ENCODE data around the gene TMEM86B.
"Not testable (repeated sequence)": the region's sequence is repeated elsewhere in the genome, so short reads cannot be mapped to it uniquely, and the experiment has no call there.

Gene TMEM86B

DNA sequence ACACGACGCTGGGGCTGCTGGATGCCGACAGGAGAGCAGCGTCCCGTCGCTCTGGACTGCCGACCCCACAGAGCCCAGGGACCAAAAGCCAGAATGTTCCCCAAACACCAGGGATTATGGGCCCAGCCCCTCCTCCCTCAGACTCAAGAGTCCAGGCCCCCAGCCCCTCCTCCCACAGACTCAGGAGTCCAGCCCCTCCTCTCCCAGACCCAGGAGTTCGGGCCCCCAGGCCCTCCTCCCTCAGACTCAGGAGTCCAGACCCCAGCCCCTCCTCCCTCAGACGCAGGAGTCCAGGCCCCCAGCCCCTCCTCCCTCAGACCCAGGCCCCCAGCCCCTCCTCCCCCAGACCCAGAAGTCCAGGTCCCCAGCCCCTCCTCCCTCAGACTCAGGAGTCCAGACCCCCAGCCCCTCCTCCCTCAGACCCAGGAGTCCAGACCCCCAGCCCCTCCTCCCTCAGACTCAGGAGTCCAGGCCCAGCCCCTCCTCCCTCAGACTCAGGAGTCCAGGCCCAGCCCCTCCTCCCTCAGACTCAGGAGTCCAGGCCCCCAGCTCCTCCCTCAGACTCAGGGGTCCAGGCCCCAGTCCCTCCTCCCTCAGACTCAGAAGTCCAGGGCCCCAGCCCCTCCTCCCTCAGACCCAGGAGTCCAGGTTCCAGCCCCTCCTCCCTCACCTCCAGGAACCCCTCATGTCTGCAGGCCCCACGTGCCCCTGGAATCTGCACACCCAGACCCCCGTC, 3.7 kb downstream of the TMEM86B start:
- Histone ChIP-seq H3K4me1 (ENCODE audit: control insufficient read depth in 1 of 2, insufficient read depth in 2 of 2, low read length in 2 of 2) (peaks cover 0 to 16% of the 10 kb centered on the region in 2 donors), H3K36me3 (ENCODE audit: control insufficient read depth in 1 of 2, insufficient read depth in 2 of 2, low read length in 2 of 2) (peaks cover 4 to 36% of the 10 kb centered on the region in 2 donors)
- H3K27ac ChIP-seq (ENCODE audit: low read length); H3K9me3 ChIP-seq (ENCODE audit: control insufficient read depth in 1 of 2, low read length in 2 of 2); H3K4me3 ChIP-seq (ENCODE audit: low read depth in 1 of 2, low read length in 2 of 2); H3K27me3 ChIP-seq (ENCODE audit: low read depth, low read length): not testable (repeated sequence)

DNA sequence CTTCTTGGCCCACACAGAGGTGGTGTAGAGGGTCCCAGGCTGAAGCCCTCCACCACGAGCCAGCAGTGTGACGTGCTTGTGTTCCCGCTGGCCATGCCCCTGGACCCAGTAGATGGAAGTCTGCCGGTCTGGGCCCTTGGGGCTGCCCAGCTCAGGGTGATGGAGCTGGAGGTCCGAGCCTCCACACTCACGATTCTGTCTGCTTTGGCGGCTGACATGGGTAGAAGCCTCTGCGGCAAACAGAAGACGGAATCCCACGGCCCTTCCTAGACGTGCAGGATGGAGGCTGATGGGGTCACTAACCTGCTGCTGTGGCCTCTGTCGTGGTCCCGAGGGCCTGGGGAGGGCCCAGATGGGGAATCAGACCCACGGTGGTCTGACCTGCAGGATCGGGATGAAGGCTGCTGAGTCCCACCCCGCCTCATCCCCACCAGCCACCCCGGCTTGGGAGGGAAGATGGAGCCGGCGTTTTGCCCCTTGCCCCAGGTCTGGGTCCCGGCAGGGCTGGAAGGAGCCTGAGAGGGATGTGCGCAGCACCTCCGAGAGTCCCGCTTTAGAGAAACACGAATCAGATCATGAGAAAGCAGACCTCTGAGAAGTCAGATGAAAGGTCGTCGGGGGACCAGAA, 4.4 kb downstream of the TMEM86B start:
- Histone ChIP-seq H3K27me3 (ENCODE audit: low read depth, low read length) (no peaks in the 10 kb centered on the region), H3K9me3 (ENCODE audit: control insufficient read depth in 1 of 2, low read length in 2 of 2) (peaks cover 0 to 3% of the 10 kb centered on the region in 2 donors), H3K27ac (ENCODE audit: low read length) (no peak overlapping the region), H3K36me3 (ENCODE audit: control insufficient read depth in 1 of 2, insufficient read depth in 2 of 2, low read length in 2 of 2) (peaks cover 4 to 29% of the 10 kb centered on the region in 2 donors), H3K4me1 (ENCODE audit: control insufficient read depth in 1 of 2, insufficient read depth in 2 of 2, low read length in 2 of 2) (peaks cover 0 to 16% of the 10 kb centered on the region in 2 donors), H3K4me3 (ENCODE audit: low read depth in 1 of 2, low read length in 2 of 2) (no peak overlapping the region)

DNA sequence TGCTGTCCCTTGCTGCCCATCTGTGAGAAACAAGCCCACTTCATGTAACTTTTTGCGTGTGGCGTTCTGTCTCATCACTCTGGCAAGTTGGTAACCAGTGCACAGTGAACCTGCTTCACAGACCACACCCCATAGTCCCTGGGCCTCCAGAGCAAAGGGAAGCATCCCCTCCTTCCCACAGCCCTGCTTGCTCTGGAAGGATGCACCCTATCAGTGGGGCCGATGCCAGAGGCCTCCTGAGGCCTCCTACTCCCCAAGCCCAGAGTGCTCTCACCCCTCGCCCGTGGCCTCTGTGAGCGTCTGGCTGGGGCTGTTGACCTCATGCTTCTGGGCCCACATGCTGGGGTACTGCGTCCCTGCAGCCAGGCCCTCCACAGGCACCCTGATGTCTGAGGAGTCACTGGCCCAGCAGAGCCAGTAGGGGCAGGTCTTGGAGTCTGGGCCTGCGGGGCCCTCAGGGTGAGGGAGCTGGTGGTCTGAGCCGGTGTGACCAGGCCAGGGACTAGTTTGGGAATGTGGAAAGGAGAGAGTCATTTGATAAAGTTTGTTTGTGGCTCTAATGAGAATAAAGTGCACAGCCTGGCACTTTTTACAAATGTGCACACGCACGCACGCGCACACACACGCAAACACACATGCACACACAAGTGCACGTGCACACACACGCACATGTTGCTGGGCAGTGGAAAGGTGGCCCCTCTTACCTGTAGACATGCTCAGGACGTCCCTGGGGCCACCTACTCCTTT, 5.1 kb downstream of the TMEM86B start:
- H3K4me1 ChIP-seq (ENCODE audit: control insufficient read depth in 1 of 2, insufficient read depth in 2 of 2, low read length in 2 of 2), result peaks cover 0 to 10% of the 10 kb centered on the region in 2 donors
- H3K36me3 ChIP-seq (ENCODE audit: control insufficient read depth in 1 of 2, insufficient read depth in 2 of 2, low read length in 2 of 2), result peaks cover 4 to 26% of the 10 kb centered on the region in 2 donors
- peaks cover 0 to 3% of the 10 kb centered on the region in 2 donors for H3K9me3 ChIP-seq (ENCODE audit: control insufficient read depth in 1 of 2, low read length in 2 of 2)
- H3K27ac ChIP-seq (ENCODE audit: low read length), result no peak overlapping the region
- H3K4me3 ChIP-seq (ENCODE audit: low read depth in 1 of 2, low read length in 2 of 2), result no peak overlapping the region
- H3K27me3 ChIP-seq (ENCODE audit: low read depth, low read length), result no peaks in the 10 kb centered on the region

DNA sequence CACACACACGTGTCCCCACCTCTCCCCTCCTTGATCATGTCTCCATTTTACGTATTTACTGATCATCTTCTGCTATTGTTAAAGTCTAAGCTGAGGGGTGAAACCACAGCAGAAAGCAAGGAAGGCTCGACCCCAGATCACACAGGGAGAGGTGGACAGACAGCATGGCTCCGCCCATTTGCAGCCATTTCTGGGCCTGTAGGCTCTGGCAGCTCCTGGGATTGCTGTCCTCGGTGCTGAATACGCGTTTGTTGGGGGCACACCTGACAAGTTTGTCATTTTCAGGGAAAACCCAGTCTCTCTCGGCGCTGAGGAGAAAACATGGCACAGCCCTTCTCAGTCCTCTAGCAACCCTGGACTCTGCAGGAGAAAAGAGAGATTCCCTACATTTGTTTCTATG, 8.0 kb downstream of the TMEM86B start:
- peaks cover 0 to 3% of the 10 kb centered on the region in 2 donors for H3K9me3 ChIP-seq (ENCODE audit: control insufficient read depth in 1 of 2, low read length in 2 of 2)
- H3K36me3 ChIP-seq (ENCODE audit: control insufficient read depth in 1 of 2, insufficient read depth in 2 of 2, low read length in 2 of 2), result peaks cover 4 to 9% of the 10 kb centered on the region in 2 donors
- peaks cover 0 to 7% of the 10 kb centered on the region in 2 donors for H3K4me1 ChIP-seq (ENCODE audit: control insufficient read depth in 1 of 2, insufficient read depth in 2 of 2, low read length in 2 of 2)
- H3K4me3 ChIP-seq (ENCODE audit: low read depth in 1 of 2, low read length in 2 of 2), result no peak overlapping the region
- H3K27ac ChIP-seq (ENCODE audit: low read length), result no peak overlapping the region
- H3K27me3 ChIP-seq (ENCODE audit: low read depth, low read length), result no peaks in the 10 kb centered on the region

DNA sequence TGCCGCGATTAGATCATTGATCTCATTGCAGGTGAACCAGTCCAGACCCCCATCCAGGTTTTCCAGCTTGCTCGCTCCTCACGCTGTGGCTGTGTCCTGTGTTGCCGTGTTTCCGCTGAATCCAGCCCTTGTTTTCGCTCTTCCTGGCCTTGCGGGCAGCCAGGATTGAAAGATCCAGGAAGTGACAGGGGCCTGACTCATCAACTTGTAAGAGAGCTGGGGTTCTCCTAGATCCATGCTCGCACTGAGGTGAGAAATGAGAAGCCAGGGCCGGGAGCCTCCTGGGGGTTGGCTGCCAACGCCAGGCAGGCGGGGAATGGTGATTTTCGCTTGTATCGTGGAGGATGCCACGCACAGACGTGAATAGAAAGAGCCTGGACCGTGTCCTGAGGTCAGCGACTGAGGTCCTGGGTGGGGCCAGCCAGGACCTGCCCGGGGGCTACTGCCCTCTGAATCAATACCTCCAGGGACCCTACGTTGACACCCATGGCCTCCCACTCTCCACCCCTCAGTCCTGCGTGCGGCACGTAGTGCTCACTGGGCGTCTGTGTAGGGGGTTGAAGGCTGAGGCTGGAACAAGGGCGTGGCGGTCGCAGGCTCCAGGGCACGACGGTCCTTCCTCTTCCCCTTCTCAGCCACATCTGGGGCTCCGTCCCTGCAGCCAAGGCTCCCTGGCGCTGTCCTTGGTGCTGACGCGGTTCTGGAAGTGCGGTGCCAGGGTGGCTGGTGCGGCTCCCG, 11.9 kb downstream of the TMEM86B start:
- Histone ChIP-seq H3K36me3 (ENCODE audit: control insufficient read depth in 1 of 2, insufficient read depth in 2 of 2, low read length in 2 of 2) (no peaks in the 10 kb centered on the region), H3K4me3 (ENCODE audit: low read depth in 1 of 2, low read length in 2 of 2) (peak overlapping the region; percentile 53 to 58), H3K9me3 (ENCODE audit: control insufficient read depth in 1 of 2, low read length in 2 of 2) (peaks cover 0 to 9% of the 10 kb centered on the region in 2 donors), H3K27ac (ENCODE audit: low read length) (peak overlapping the region; percentile 51), H3K4me1 (ENCODE audit: control insufficient read depth in 1 of 2, insufficient read depth in 2 of 2, low read length in 2 of 2) (peaks cover 0 to 7% of the 10 kb centered on the region in 2 donors), H3K27me3 (ENCODE audit: low read depth, low read length) (no peaks in the 10 kb centered on the region)

DNA sequence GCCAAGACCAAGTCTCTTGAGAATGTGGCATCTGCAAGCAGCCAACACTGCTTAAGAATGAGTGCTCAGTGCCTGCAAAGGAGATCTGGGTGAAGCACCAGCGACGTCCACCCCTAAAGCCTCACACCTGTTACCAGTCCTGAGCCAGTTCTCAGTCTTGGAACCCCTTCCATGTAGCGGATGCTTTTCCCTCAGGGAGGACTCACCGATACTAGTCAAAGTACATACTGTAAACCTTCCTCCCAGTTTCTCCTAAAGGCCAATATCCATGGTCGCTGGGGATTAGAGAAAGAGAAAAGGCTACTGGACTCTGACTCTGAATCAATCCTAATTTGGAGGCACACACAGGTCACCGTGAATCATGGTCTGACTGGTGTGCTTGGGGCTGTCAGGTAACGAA, 15.0 kb downstream of the TMEM86B start:
- Histone ChIP-seq H3K36me3 (ENCODE audit: control insufficient read depth in 1 of 2, insufficient read depth in 2 of 2, low read length in 2 of 2) (no peaks in the 10 kb centered on the region), H3K4me1 (ENCODE audit: control insufficient read depth in 1 of 2, insufficient read depth in 2 of 2, low read length in 2 of 2) (peaks cover 0 to 11% of the 10 kb centered on the region in 2 donors), H3K27ac (ENCODE audit: low read length) (no peak overlapping the region), H3K27me3 (ENCODE audit: low read depth, low read length) (no peaks in the 10 kb centered on the region), H3K4me3 (ENCODE audit: low read depth in 1 of 2, low read length in 2 of 2) (no peak overlapping the region), H3K9me3 (ENCODE audit: control insufficient read depth in 1 of 2, low read length in 2 of 2) (peaks cover 0 to 7% of the 10 kb centered on the region in 2 donors)

DNA sequence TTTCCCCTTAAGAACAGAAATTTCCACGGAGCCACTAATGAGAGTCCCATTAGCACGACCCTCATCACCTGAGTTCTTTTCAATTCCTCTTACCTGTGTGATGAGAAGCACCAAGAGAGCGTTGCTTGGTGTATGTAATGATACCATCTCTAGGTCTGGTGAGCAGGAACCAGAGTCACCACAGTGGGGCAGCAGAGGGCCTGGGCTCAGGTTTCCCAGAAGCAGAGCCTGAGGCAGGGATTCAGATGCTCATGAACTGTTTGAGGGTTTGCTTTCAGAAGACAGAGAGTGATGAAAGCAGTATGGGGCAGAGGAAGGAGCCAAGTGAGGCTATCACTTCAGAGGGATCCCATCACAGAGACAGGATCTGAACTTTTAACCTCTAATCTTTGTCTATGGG, 16.1 kb downstream of the TMEM86B start:
- Histone ChIP-seq H3K4me3 (ENCODE audit: low read depth in 1 of 2, low read length in 2 of 2) (no peak overlapping the region), H3K36me3 (ENCODE audit: control insufficient read depth in 1 of 2, insufficient read depth in 2 of 2, low read length in 2 of 2) (no peaks in the 10 kb centered on the region), H3K27ac (ENCODE audit: low read length) (no peak overlapping the region), H3K9me3 (ENCODE audit: control insufficient read depth in 1 of 2, low read length in 2 of 2) (peaks cover 0 to 7% of the 10 kb centered on the region in 2 donors), H3K4me1 (ENCODE audit: control insufficient read depth in 1 of 2, insufficient read depth in 2 of 2, low read length in 2 of 2) (peaks cover 0 to 12% of the 10 kb centered on the region in 2 donors), H3K27me3 (ENCODE audit: low read depth, low read length) (no peaks in the 10 kb centered on the region)

DNA sequence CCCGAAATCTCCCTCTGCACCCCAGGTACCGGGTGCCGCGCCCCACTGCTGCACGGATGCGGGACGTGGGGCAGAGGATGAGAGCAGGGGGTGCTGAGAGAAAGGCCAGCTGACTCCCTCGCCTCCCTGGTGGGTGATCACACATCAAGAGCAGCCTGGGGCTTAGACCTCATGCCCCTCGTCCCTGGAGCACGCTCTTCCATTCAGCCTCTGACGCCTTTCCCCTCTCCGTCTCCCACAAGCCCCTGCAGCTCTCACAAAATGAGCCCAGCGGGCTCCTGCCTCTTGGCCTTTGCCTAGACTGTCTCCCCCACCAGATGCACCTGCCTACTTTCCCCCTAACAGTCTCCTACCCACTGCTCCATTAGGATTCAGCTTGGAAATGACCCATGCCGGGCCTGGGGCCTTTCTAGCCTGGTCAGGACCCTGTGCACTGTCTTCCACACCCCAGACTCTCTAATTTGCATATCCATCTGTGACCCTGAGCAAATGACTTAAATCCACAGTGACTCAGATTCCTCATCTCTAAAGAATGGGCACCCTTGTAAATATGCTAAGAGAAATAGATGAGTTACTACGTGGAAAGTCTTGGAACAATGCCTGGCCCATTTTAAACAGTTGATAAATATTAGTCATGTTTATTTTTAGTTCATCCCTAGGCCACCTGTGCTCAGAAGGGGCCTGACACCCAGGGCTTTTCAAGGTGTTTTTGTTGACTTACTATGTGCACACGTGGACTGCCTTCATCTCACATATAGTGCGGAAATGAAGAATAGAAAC, 18.7 kb downstream of the TMEM86B start:
- Histone ChIP-seq H3K4me3 (ENCODE audit: low read depth in 1 of 2, low read length in 2 of 2) (no peak overlapping the region), H3K27me3 (ENCODE audit: low read depth, low read length) (no peaks in the 10 kb centered on the region), H3K4me1 (ENCODE audit: control insufficient read depth in 1 of 2, insufficient read depth in 2 of 2, low read length in 2 of 2) (peaks cover 4 to 15% of the 10 kb centered on the region in 2 donors), H3K27ac (ENCODE audit: low read length) (peak overlapping the region; percentile 77), H3K9me3 (ENCODE audit: control insufficient read depth in 1 of 2, low read length in 2 of 2) (peaks cover 0 to 7% of the 10 kb centered on the region in 2 donors), H3K36me3 (ENCODE audit: control insufficient read depth in 1 of 2, insufficient read depth in 2 of 2, low read length in 2 of 2) (no peaks in the 10 kb centered on the region)

DNA sequence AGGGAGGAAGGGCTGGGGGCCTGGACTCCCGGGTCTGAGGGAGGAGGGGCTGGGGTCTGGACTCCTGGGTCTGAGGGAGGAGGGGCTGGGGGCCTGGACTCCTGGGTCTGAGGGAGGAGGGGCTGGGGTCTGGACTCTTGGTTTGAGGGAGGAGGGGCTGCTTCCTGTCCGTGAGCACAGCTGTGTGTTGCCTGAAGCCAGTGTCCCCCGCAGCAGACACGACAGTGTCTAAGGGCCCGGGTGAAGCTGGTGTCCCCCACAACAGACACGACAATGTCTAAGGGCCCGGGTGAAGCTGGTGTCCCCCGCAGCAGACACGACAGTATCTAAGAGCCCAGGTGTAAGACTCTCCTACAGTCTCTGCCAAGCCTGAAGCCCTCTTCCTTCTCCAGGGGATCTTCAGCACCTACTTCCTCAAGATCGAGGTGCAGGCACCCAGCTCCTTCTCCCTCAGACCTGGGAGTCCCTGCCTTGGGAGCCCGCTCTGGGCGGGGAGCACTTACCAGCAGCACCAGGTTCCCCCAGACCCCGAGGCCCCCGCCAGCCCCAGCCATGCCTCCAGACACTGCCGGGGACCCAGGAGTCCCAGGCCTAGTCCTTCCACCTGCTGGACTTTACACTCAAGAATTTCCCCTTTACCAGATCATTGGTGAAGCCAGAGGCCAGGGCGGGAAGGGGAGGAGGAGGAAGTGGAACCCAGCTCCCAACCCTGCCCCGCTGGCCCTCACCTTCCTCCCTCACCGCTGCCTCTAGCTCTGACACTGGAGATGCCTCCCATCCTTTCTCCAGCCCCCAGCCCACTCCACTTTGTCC, 19.5 kb downstream of the TMEM86B start, which contains the start of gene PTPRH:
PTPRH (minus strand) TSS at position 622 of the 813 bp plus-strand sequence; CDS start at position 554, 68 bp downstream.
- Histone ChIP-seq H3K4me3 (ENCODE audit: low read depth in 1 of 2, low read length in 2 of 2) (no peak within 1 kb of the TSS), H3K4me1 (ENCODE audit: control insufficient read depth in 1 of 2, insufficient read depth in 2 of 2, low read length in 2 of 2) (peaks cover 4 to 15% of the 10 kb centered on the region in 2 donors), H3K27ac (ENCODE audit: low read length) (peak within 1 kb of the TSS; percentile 77), H3K36me3 (ENCODE audit: control insufficient read depth in 1 of 2, insufficient read depth in 2 of 2, low read length in 2 of 2) (no peaks in the 10 kb centered on the region), H3K27me3 (ENCODE audit: low read depth, low read length) (no peaks in the 10 kb centered on the region), H3K9me3 (ENCODE audit: control insufficient read depth in 1 of 2, low read length in 2 of 2) (peaks cover 0 to 7% of the 10 kb centered on the region in 2 donors)
